ENCODE measurements around the gene SIX5. TPM values are rescaled to one million over a fixed set of nuclear protein-coding genes. Genes with fewer than 3 reads are reported as not detected.

Gene SIX5
- total and polyA plus RNA-seq, 9 of the 15 experiments (the other 6 are each of a cell fraction or from before 2014, with no cell fraction given) = 1.4 to 17.2 (median 7.4) TPM; not detected in 2

DNA sequence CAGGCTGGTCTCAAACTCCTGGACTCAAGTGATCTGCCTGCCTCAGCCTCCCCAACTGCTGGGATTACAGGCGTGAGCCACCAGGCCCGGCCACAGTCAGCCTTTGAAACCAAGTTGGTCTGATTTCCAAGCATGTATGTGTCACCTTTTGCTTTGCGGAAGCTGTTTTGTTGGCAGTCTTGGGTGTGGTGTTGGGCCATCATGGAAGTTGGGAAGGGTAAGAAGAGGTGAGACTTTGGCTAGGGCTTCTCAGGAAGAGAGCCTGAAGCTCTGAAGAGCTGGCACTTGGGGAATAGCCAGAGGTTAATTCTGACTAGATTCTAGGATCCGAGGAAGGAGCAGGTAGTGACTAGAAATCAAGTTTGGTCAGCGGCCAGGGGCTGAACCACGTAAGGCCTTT, 43.2 kb upstream of the SIX5 start:
- no peak overlapping the region for H3K4me3 ChIP-seq
- no peaks in the 10 kb centered on the region for H3K27me3 ChIP-seq (ENCODE audit: control insufficient read depth in 2 of 2, insufficient read depth in 2 of 2, low read length in 2 of 2)
- H3K9ac ChIP-seq (ENCODE audit: insufficient read depth in 1 of 2, low read depth in 2 of 2, low read length in 2 of 2) = no peak overlapping the region
- no TSS peak for BruUV-seq (replicated peaks)
- WGBS (ENCODE audit: insufficient coverage, low coverage, missing lambda C conversion rate) = 71% methylated on average over 6 of the region's 6 CpGs
- H4K20me1 ChIP-seq (replicated peaks; ENCODE audit: control insufficient read depth, insufficient read depth, low read length) = no peaks in the 10 kb centered on the region
- ChIA-PET CTCF (ENCODE audit: low intra/inter-chr PET ratio) (no interaction called here), POLR2A (interaction anchor here (0.6 kb wide), 1 partner anchor 17 kb away, joined by 4 read pairs; no protein-coding TSS in a partner anchor)
- DNase-seq (ENCODE audit: extremely low read depth in 1 of 4, low spot score in 3 of 4) (no peak), ATAC-seq (no peak), FAIRE-seq (no peak)
- H3K4me2 ChIP-seq (ENCODE audit: insufficient read depth, low read length) = no peak overlapping the region
- in situ Hi-C loops (cut with MboI) = no loop called here
- H3K27ac ChIP-seq (ENCODE audit: extremely low read depth, low read depth, low read length) = no peak overlapping the region
- H2AFZ ChIP-seq (ENCODE audit: low read depth, low read length) = no peak overlapping the region
- no peaks in the 10 kb centered on the region for H3K79me2 ChIP-seq (ENCODE audit: control insufficient read depth, insufficient read depth, low read length)
- peaks cover 21% of the 10 kb centered on the region; the same call in 2 of the 3 replicates for H3K36me3 ChIP-seq (ENCODE audit: control insufficient read depth, insufficient read depth, low read length)
- TF ChIP-seq, protein P1, sequence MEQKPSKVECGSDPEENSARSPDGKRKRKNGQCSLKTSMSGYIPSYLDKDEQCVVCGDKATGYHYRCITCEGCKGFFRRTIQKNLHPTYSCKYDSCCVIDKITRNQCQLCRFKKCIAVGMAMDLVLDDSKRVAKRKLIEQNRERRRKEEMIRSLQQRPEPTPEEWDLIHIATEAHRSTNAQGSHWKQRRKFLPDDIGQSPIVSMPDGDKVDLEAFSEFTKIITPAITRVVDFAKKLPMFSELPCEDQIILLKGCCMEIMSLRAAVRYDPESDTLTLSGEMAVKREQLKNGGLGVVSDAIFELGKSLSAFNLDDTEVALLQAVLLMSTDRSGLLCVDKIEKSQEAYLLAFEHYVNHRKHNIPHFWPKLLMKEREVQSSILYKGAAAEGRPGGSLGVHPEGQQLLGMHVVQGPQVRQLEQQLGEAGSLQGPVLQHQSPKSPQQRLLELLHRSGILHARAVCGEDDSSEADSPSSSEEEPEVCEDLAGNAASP (IDR thresholded peaks at IDR 0.05) = no peak
- no peak for TF ChIP-seq TFAM (CRISPR knock-in tag; conservative IDR thresholded peaks at IDR 0.05)
- no peak for TF ChIP-seq BMI1 (IDR thresholded peaks at IDR 0.05; ENCODE audit: low read length)
- TF ChIP-seq ERF (CRISPR knock-in tag; IDR thresholded peaks at IDR 0.05) = no peak
- no peak for TF ChIP-seq SAP30 (IDR thresholded peaks at IDR 0.05; ENCODE audit: borderline replicate concordance, insufficient read depth, low read depth, low read length, poor library complexity, severe bottlenecking)
- no peak for TF ChIP-seq SMARCA4 (IDR thresholded peaks at IDR 0.05)
- TF ChIP-seq JUND (IDR thresholded peaks at IDR 0.05; ENCODE audit: borderline replicate concordance, low read depth, low read length) = no peak
- no peak for TF ChIP-seq JUND (tag; IDR thresholded peaks at IDR 0.05; ENCODE audit: borderline replicate concordance, low read depth, low read length)
- no peaks in the 10 kb centered on the region for H3K9me3 ChIP-seq (replicated peaks; ENCODE audit: control insufficient read depth, insufficient read depth, low read depth, low read length)
- H3K4me1 ChIP-seq (replicated peaks in 1 of 2; ENCODE audit: control insufficient read depth in 2 of 2, insufficient read depth in 2 of 2, low read length in 2 of 2) = peaks cover 13 to 34% of the 10 kb centered on the region in 2 experiments; a peak in 4 of 5 replicates
- intact Hi-C loops (cut with micrococcal nuclease) = loop anchor here (10.0 kb wide), 1 partner anchor 263 kb away; no protein-coding TSS in a partner anchor
- H3K9me1 ChIP-seq (ENCODE audit: control insufficient read depth, insufficient read depth, low read length) = no peaks in the 10 kb centered on the region
